Upper lobe of left lung (tissue), 6 donors: ENCODE measurements around the gene PIGQ. TPM values are rescaled to one million over a fixed set of nuclear protein-coding genes. Genes with fewer than 3 reads are reported as not detected.

Source experiments
- ATAC-seq, 2 donors: fragments of 200-7000 bp; cut with Tn5 transposase; one replicate each; pipeline ENCODE4 v1.9.1; 2022; ENCODE audit warnings: mild to moderate bottlenecking in 2 of 2, moderate library complexity in 2 of 2; ENCODE audit not compliant: low FRiP score in 2 of 2
- DNase-seq, 2 donors: peaks; one replicate each; pipeline ENCODE4 v3.0.0-alpha.2; 2019 to 2020
- H3K27ac ChIP-seq, 4 donors: fragments of 200-600 bp; sonication (generic); one replicate each; pipeline ENCODE4 v1.5.1; 2016 to 2019
- H3K27me3 ChIP-seq, 4 donors: fragments of 200-600 bp; sonication (generic); one replicate each; pipeline ENCODE4 v1.5.1; 2017 to 2019
- H3K36me3 ChIP-seq, 4 donors: fragments of 200-600 bp; sonication (generic); one replicate each; pipeline ENCODE4 v1.5.1; 2016 to 2019
- H3K4me1 ChIP-seq, 4 donors: fragments of 200-600 bp; sonication (generic); one replicate each; pipeline ENCODE4 v1.5.1; 2018 to 2019
- H3K4me3 ChIP-seq, 4 donors: fragments of 200-600 bp; sonication (generic); one replicate each; pipeline ENCODE4 v1.5.1; 2017 to 2019; ENCODE audit warnings: mild to moderate bottlenecking in 2 of 4, moderate library complexity in 1 of 4
- H3K9me3 ChIP-seq, 4 donors: fragments of 200-600 bp; sonication (generic); one replicate each; pipeline ENCODE4 v1.5.1; 2018 to 2019
- EP300 ChIP-seq, 4 donors: sonication (generic); formaldehyde crosslinking; IDR thresholded peaks; one replicate each; pipeline ENCODE4 v1.5.1; 2017; ENCODE audit warnings: antibody characterized with exemption in 4 of 4, control low read depth in 2 of 4
- POLR2A ChIP-seq, 4 donors: fragments of 450-650 bp; IDR thresholded peaks; one replicate each; pipeline ENCODE4 v1.5.1; 2016 to 2017; ENCODE audit warnings: antibody characterized with exemption in 4 of 4, mild to moderate bottlenecking in 2 of 4
- POLR2AphosphoS5 ChIP-seq, 2 donors: sonication (generic); formaldehyde crosslinking; IDR thresholded peaks; one replicate each; pipeline ENCODE4 v1.5.1; 2017; ENCODE audit warnings: antibody characterized with exemption in 2 of 2
- WGBS, 2 donors: methylation state at CpG; one replicate each; pipeline ENCODE4 v1.1.5; 2017 to 2018; 5-methylcytosine and 5-hydroxymethylcytosine counted together
- total RNA-seq, 6 donors: library from RNA; depleted of rRNA in 4 of 6; stranded (reverse); fragments of >200 nt in 4 of 6; gene quantifications; one replicate each; pipeline versions ENCODE4 v1.1.0 to v1.2.1, GENCODE V29; 2016 to 2021
- TF ChIP-seq, protein P1 (sequence below), 6 experiments: fragments of 450-650 bp in 4 of 6; fragments of 200-600 bp in 2 of 6; sonication (generic) in 2 of 6; IDR thresholded peaks; one replicate each; pipeline ENCODE4 v1.5.1; 2016 to 2019; ENCODE audit warnings: antibody characterized with exemption in 6 of 6
- donor health status: DM: no; HTN: no; CAD: no; lungs with moderate emphysema.
- donor health status: DM: no; HTN: yes; CAD: no; lungs with severe emphysema.

PIGQ gene
- total RNA-seq: 100 to 1,000 TPM in 2 of 6 donors, 10 to 100 TPM in 4; 42.7 to 153 (median 79.6) TPM

DNA sequence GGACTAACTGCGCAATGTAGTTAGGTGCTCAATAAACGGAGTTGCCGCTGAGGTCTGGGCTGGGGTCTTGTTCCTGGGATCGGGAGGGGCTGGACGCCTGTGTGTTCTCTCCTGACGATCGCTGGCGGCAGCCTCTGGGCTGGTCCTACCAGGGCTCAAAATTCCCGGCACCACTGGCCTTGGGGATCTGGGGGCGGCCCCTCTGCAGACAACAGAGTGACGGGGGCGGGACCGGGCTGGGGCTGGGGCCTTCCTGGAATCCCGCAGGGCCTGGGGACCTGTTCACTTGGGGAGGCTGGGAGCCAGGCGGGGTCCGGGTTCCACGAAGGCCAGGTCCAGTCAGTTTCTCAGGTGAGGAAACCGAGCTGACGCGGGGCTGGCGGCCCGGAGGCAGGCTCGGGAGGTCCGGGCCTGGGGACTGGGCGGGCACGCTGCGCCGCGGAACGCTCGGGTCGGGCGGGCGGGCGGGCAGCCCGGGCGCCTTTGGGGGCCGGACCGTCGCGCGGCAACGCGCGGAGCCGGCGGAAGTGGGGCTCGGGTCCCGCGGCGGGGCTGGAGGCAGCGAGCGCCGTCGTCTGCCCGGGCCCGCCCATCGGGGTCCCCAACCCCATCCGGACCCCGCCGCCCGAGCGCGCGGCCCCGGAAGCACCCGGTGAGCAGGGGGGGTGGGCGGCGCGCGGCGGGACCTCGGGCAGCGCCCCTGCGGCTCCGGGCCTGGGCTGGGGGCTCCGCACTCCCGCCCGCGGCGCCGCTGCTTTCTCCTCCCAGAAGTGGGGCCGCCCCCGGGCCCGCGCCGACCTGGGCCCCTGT is at the start of gene PIGQ:
TSS of gene PIGQ (plus strand) at position 524 of the 810 bp plus-strand sequence. CDS start 4,107 bp downstream, outside the sequence.
- Histone ChIP-seq H3K9me3 (no peaks in the 10 kb centered on the region), H3K4me1 (peaks cover 32 to 60% (median 37%) of the 10 kb centered on the region in 4 donors), H3K27ac (peak within 1 kb of the TSS; percentile 77 to 88 (median 84)), H3K4me3 (peak within 1 kb of the TSS; percentile 81 to 99 (median 98)), H3K27me3 (no peaks in the 10 kb centered on the region), H3K36me3 (peaks cover under 1 to 13% (median 9%) of the 10 kb centered on the region in 4 donors)
- no peak for TF ChIP-seq POLR2AphosphoS5 (IDR thresholded peaks at IDR 0.05)
- TF ChIP-seq EP300 (IDR thresholded peaks at IDR 0.05): no peak
- TF ChIP-seq, protein P1, sequence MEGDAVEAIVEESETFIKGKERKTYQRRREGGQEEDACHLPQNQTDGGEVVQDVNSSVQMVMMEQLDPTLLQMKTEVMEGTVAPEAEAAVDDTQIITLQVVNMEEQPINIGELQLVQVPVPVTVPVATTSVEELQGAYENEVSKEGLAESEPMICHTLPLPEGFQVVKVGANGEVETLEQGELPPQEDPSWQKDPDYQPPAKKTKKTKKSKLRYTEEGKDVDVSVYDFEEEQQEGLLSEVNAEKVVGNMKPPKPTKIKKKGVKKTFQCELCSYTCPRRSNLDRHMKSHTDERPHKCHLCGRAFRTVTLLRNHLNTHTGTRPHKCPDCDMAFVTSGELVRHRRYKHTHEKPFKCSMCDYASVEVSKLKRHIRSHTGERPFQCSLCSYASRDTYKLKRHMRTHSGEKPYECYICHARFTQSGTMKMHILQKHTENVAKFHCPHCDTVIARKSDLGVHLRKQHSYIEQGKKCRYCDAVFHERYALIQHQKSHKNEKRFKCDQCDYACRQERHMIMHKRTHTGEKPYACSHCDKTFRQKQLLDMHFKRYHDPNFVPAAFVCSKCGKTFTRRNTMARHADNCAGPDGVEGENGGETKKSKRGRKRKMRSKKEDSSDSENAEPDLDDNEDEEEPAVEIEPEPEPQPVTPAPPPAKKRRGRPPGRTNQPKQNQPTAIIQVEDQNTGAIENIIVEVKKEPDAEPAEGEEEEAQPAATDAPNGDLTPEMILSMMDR (IDR thresholded peaks at IDR 0.05): no peak
- TF ChIP-seq POLR2A (IDR thresholded peaks at IDR 0.05): peak in 1 of 4 donors; percentile 56
- ATAC-seq (peak in 1 of 2 donors; percentile 78), DNase-seq (peak; percentile 69 to 94)
- 10% methylated on average over 15 of the region's 87 CpGs; no CpG with 5 or more reads in 1 of the 2 donors for WGBS, 2 donors

DNA sequence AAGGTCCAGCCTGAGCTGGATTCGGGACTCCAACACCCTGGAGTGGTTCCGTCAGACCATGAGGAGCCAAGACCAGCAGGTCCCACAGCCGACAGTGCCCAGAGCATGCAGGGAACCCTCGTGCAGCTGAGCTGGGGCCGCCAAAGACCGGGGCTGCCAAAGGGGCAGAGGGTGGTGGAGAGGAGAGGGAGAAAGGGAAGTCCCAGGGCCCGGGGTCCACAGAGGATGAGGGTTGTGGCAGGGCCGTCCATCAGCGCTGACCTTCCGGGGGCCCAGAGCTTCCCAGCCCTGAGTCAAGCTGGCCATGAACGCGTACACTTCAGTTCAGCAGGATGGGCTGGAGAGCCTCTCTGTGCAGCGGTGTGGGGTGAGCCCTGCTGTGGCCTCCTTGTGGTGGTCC is 48.9 kb upstream of the PIGQ start:
- Histone ChIP-seq H3K36me3 (peaks cover 1 to 41% (median 27%) of the 10 kb centered on the region in 4 donors), H3K27me3 (no peaks in the 10 kb centered on the region), H3K27ac (no peak overlapping the region), H3K4me3 (no peak overlapping the region), H3K4me1 (peaks cover 3 to 20% (median 7%) of the 10 kb centered on the region in 4 donors), H3K9me3 (no peaks in the 10 kb centered on the region)
- ATAC-seq (no peak), DNase-seq (peak in 1 of 2 donors; percentile 59)
- TF ChIP-seq, protein P1 (IDR thresholded peaks at IDR 0.05): no peak
- TF ChIP-seq EP300 (IDR thresholded peaks at IDR 0.05) (no peak), POLR2A (IDR thresholded peaks at IDR 0.05) (no peak), POLR2AphosphoS5 (IDR thresholded peaks at IDR 0.05) (no peak)
- 94 to 96% methylated on average over 11 to 12 of the region's 13 CpGs for WGBS, 2 donors

DNA sequence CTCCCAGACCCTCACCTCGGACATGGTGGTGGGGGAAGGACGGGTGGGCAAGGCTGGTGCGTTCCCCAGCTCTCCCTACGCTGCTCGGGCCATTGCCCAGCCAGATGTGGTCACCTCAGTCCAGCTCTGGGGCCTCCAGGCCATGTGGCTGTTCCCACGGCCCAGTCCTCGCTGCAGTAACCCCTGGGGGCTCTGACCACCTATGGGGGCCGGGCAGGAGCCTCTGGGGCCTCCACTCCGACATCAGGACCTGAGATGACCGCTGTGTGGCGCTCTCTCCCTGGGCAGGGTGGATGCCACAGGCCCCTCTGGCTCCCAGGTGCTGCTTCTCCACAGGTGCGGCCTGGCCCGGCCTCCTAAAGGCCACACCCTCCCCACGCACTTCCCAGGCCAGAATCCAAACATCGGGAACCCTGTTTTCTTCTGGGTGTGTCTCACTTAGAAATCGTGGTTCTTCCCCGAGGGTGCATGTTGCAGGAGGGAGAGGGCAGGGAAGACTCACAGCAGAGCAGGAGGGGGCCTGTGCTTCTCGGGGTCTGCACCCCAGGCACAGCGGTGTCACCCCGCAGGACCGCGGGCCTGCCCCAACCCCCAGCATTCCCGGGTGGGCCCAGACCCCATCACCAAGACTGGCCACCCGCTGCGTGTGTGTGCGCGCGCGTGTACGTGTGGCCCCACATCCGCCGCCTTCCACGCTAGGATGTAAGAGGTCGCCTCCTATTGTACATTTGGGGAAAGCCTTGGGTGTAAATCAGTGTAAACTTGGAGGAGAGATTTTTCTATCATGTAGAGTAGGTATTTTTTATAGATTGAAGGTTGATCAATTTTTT is 48.2 kb upstream of the PIGQ start:
- Histone ChIP-seq H3K27me3 (no peaks in the 10 kb centered on the region), H3K27ac (no peak overlapping the region), H3K36me3 (peaks cover 0 to 35% (median 23%) of the 10 kb centered on the region in 4 donors), H3K4me3 (no peak overlapping the region), H3K4me1 (peaks cover 11 to 27% (median 14%) of the 10 kb centered on the region in 4 donors), H3K9me3 (no peaks in the 10 kb centered on the region)
- TF ChIP-seq POLR2A (IDR thresholded peaks at IDR 0.05) (no peak), POLR2AphosphoS5 (IDR thresholded peaks at IDR 0.05) (no peak), EP300 (IDR thresholded peaks at IDR 0.05) (no peak)
- TF ChIP-seq, protein P1 (IDR thresholded peaks at IDR 0.05): no peak
- 82 to 94% methylated on average over 10 to 34 of the region's 34 CpGs for WGBS, 2 donors
- ATAC-seq (no peak), DNase-seq (peak in 1 of 2 donors; percentile 75)

DNA sequence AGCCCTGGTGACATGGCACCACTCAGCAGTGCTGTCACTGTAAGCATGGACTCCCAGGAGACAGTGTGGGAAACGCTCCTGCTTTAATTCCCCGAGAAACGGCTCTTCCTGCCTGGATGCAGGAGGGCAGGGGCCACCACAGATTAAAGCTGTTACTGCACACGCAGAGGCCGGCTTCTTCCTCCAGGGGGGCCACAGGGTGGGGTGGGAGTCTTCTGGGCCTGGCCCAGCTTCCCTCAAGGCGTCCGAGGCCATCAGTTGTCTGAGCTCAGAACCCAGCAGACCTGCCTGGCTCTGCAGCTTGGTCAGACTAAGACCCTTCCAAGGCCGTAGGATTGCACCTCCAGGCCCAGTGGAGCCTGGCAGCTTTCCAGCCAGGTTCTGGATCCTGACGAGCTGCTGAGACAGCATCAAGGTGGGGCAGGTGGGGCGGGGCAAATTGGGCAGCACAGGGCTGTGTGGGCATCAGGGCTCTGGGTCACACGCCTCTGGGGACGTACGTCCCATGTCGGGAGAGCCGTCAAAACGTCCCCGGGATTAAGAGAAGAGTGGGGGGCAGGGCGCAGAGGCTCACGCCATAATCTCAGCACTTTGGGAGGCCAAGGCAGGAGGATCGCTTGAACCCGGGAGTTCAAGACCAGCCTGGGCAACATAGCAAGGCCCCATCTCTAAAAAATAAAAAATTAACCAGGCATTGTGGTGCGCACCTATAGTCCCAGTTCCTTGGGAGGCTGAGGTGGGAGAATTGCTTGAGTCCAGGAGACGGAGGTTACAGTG is 47.3 kb upstream of the PIGQ start:
- whole genome bisulfite sequencing, 2 donors: 78 to 85% methylated on average over 18 to 23 of the region's 23 CpGs
- H3K36me3 ChIP-seq: peaks cover 0 to 27% (median 21%) of the 10 kb centered on the region in 4 donors
- ATAC-seq (no peak), DNase-seq (no peak)
- H3K27me3 ChIP-seq: no peaks in the 10 kb centered on the region
- H3K9me3 ChIP-seq: no peaks in the 10 kb centered on the region
- no peak overlapping the region for H3K27ac ChIP-seq
- peaks cover 13 to 31% (median 16%) of the 10 kb centered on the region in 4 donors for H3K4me1 ChIP-seq
- TF ChIP-seq POLR2A (IDR thresholded peaks at IDR 0.05): no peak
- no peak for TF ChIP-seq POLR2AphosphoS5 (IDR thresholded peaks at IDR 0.05)
- H3K4me3 ChIP-seq: no peak overlapping the region
